GM12875 (cell line): ENCODE measurements around the gene CADPS2.

Experiments used
- H3K4me3 ChIP-seq: one replicate; pipeline ENCODE4 v1.5.1; 2011; ENCODE audit warnings: low read depth, low read length, control low read depth
- CTCF ChIP-seq: IDR thresholded peaks from 2 replicates; pipeline ENCODE4 v1.5.1; 2011; ENCODE audit warnings: low read depth, mild to moderate bottlenecking, control low read depth, inconsistent platforms, low read length, moderate library complexity, borderline replicate concordance; ENCODE audit not compliant: insufficient read depth

CADPS2 gene

GRCh38 chr7:122578350-122578749 is 307.9 kb downstream of the CADPS2 start:
- no peak overlapping the region for H3K4me3 ChIP-seq

GRCh38 chr7:122577449-122578003 is 308.7 kb downstream of the CADPS2 start:
- no peak for TF ChIP-seq CTCF

More at GRCh38 chr7:122578350-122578749, 307.9 kb downstream of the CADPS2 start:
- no peak for TF ChIP-seq CTCF

GRCh38 chr7:122572706-122573105 is 313.6 kb downstream of the CADPS2 start:
- no peak for TF ChIP-seq CTCF
- H3K4me3 ChIP-seq: no peak overlapping the region

More at GRCh38 chr7:122577449-122578003, 308.7 kb downstream of the CADPS2 start:
- H3K4me3 ChIP-seq: no peak overlapping the region

- H3K4me3 ChIP-seq: no peak overlapping the region
- TF ChIP-seq CTCF: no peak
These were observed 324.9 kb downstream of the CADPS2 start for GRCh38 chr7:122561326-122561725.

GRCh38 chr7:122556873-122557542 is 329.3 kb downstream of the CADPS2 start:
- TF ChIP-seq CTCF: no peak
- H3K4me3 ChIP-seq: no peak overlapping the region

GRCh38 chr7:122556219-122556618 is 330.0 kb downstream of the CADPS2 start:
- H3K4me3 ChIP-seq: no peak overlapping the region
- no peak for TF ChIP-seq CTCF

- no peak overlapping the region for H3K4me3 ChIP-seq
- no peak for TF ChIP-seq CTCF
These were observed 332.5 kb downstream of the CADPS2 start for GRCh38 chr7:122553761-122554160.
